Skeletal muscle satellite cell (primary cell): Measurements from ENCODE around the gene IGFL4.

Source experiments
- H3K27me3 ChIP-seq: 2 replicates; pipeline ENCODE4 v1.7.0; 2013; ENCODE audit warnings: low read length; ENCODE audit not compliant: control insufficient read depth, insufficient read depth
- H3K36me3 ChIP-seq: 2 replicates; pipeline ENCODE4 v1.7.0; 2013; ENCODE audit warnings: mild to moderate bottlenecking, control low read depth, low read length; ENCODE audit not compliant: insufficient read depth
- H3K4me1 ChIP-seq: 2 replicates; pipeline ENCODE4 v1.7.0; 2013; ENCODE audit warnings: low read length; ENCODE audit not compliant: control insufficient read depth, insufficient read depth
- H3K4me2 ChIP-seq: 2 replicates; pipeline ENCODE4 v1.7.0; 2013; ENCODE audit warnings: mild to moderate bottlenecking, low read length
- H3K4me3 ChIP-seq: 2 replicates; pipeline ENCODE4 v1.7.0; 2013; ENCODE audit warnings: low read length
- H3K9ac ChIP-seq: 2 replicates; pipeline ENCODE4 v1.7.0; 2013; ENCODE audit warnings: mild to moderate bottlenecking, low read depth, low read length, moderate library complexity
- H3K9me3 ChIP-seq: replicated peaks from 2 replicates; pipeline ENCODE4 v1.7.0; 2013; ENCODE audit warnings: mild to moderate bottlenecking, control low read depth, low read length

IGFL4 gene

GRCh38 chr19:46058778-46059177 is 18.0 kb upstream of the IGFL4 start:
- no peak overlapping the region for H3K9ac ChIP-seq
- H3K4me2 ChIP-seq = no peak overlapping the region
- H3K4me1 ChIP-seq = no peaks in the 10 kb centered on the region
- H3K36me3 ChIP-seq = no peaks in the 10 kb centered on the region
- H3K4me3 ChIP-seq = no peak overlapping the region
- peaks cover 80% of the 10 kb centered on the region for H3K27me3 ChIP-seq
- H3K9me3 ChIP-seq = peaks cover 4% of the 10 kb centered on the region

GRCh38 chr19:46056536-46056935 is 15.7 kb upstream of the IGFL4 start:
- H3K27me3 ChIP-seq = peaks cover 80% of the 10 kb centered on the region
- H3K4me2 ChIP-seq = no peak overlapping the region
- H3K36me3 ChIP-seq = no peaks in the 10 kb centered on the region
- H3K4me1 ChIP-seq = no peaks in the 10 kb centered on the region
- H3K9me3 ChIP-seq = peaks cover 4% of the 10 kb centered on the region
- no peak overlapping the region for H3K9ac ChIP-seq
- H3K4me3 ChIP-seq = no peak overlapping the region

GRCh38 chr19:46052896-46053295 is 12.1 kb upstream of the IGFL4 start:
- H3K4me3 ChIP-seq = no peak overlapping the region
- peaks cover 87% of the 10 kb centered on the region for H3K27me3 ChIP-seq
- H3K36me3 ChIP-seq = no peaks in the 10 kb centered on the region
- H3K4me1 ChIP-seq = no peaks in the 10 kb centered on the region
- no peaks in the 10 kb centered on the region for H3K9me3 ChIP-seq
- no peak overlapping the region for H3K4me2 ChIP-seq
- H3K9ac ChIP-seq = no peak overlapping the region

GRCh38 chr19:46049597-46049996 is 8.8 kb upstream of the IGFL4 start:
- H3K9ac ChIP-seq = no peak overlapping the region
- H3K9me3 ChIP-seq = no peaks in the 10 kb centered on the region
- peaks cover 84% of the 10 kb centered on the region for H3K27me3 ChIP-seq
- H3K36me3 ChIP-seq = no peaks in the 10 kb centered on the region
- H3K4me3 ChIP-seq = no peak overlapping the region
- H3K4me1 ChIP-seq = no peaks in the 10 kb centered on the region
- no peak overlapping the region for H3K4me2 ChIP-seq

GRCh38 chr19:46043519-46043918 is 2.7 kb upstream of the IGFL4 start:
- Histone ChIP-seq H3K36me3 (no peaks in the 10 kb centered on the region), H3K4me3 (no peak overlapping the region), H3K4me1 (no peaks in the 10 kb centered on the region), H3K9me3 (peaks cover 6% of the 10 kb centered on the region), H3K4me2 (no peak overlapping the region), H3K27me3 (peaks cover 75% of the 10 kb centered on the region), H3K9ac (no peak overlapping the region)

GRCh38 chr19:46042252-46042883 is 1.6 kb upstream of the IGFL4 start:
- Histone ChIP-seq H3K9ac (no peak overlapping the region), H3K4me1 (no peaks in the 10 kb centered on the region), H3K4me2 (no peak overlapping the region), H3K27me3 (peaks cover 67% of the 10 kb centered on the region), H3K9me3 (peaks cover 6% of the 10 kb centered on the region), H3K36me3 (no peaks in the 10 kb centered on the region), H3K4me3 (no peak overlapping the region)

- H3K27me3 ChIP-seq = peaks cover 68% of the 10 kb centered on the region
- no peak overlapping the region for H3K4me3 ChIP-seq
- no peak overlapping the region for H3K9ac ChIP-seq
These were observed 677 bp downstream of the IGFL4 start for GRCh38 chr19:46040125-46040524.

GRCh38 chr19:46036744-46037128 is 4.1 kb downstream of the IGFL4 start:
- Histone ChIP-seq H3K9me3 (peaks cover 5% of the 10 kb centered on the region), H3K4me1 (no peaks in the 10 kb centered on the region), H3K9ac (no peak overlapping the region), H3K4me2 (no peak overlapping the region), H3K4me3 (no peak overlapping the region), H3K36me3 (no peaks in the 10 kb centered on the region), H3K27me3 (peaks cover 55% of the 10 kb centered on the region)

More at GRCh38 chr19:46040125-46040524, 677 bp downstream of the IGFL4 start:
- no peaks in the 10 kb centered on the region for H3K4me1 ChIP-seq
- no peaks in the 10 kb centered on the region for H3K36me3 ChIP-seq
- H3K9me3 ChIP-seq = peaks cover 6% of the 10 kb centered on the region
- no peak overlapping the region for H3K4me2 ChIP-seq

GRCh38 chr19:46035986-46036743 is 4.6 kb downstream of the IGFL4 start:
- no peaks in the 10 kb centered on the region for H3K36me3 ChIP-seq
- H3K9me3 ChIP-seq = peaks cover 5% of the 10 kb centered on the region
- H3K4me2 ChIP-seq = no peak overlapping the region
- H3K27me3 ChIP-seq = peaks cover 49% of the 10 kb centered on the region
- H3K4me1 ChIP-seq = no peaks in the 10 kb centered on the region
- H3K9ac ChIP-seq = no peak overlapping the region
- H3K4me3 ChIP-seq = no peak overlapping the region

GRCh38 chr19:46035546-46035945 is 5.3 kb downstream of the IGFL4 start:
- Histone ChIP-seq H3K4me2 (no peak overlapping the region), H3K27me3 (peaks cover 43% of the 10 kb centered on the region), H3K4me1 (no peaks in the 10 kb centered on the region), H3K9ac (no peak overlapping the region), H3K36me3 (no peaks in the 10 kb centered on the region), H3K9me3 (peaks cover 5% of the 10 kb centered on the region), H3K4me3 (no peak overlapping the region)

- H3K4me3 ChIP-seq = no peak overlapping the region
- H3K4me2 ChIP-seq = no peak overlapping the region
- H3K9me3 ChIP-seq = peaks cover 5% of the 10 kb centered on the region
- no peaks in the 10 kb centered on the region for H3K36me3 ChIP-seq
- H3K9ac ChIP-seq = no peak overlapping the region
- H3K4me1 ChIP-seq = no peaks in the 10 kb centered on the region
- H3K27me3 ChIP-seq = peaks cover 35% of the 10 kb centered on the region
These were observed 7.4 kb downstream of the IGFL4 start for GRCh38 chr19:46033401-46033800.

- Histone ChIP-seq H3K4me2 (no peak overlapping the region), H3K9me3 (peaks cover 5% of the 10 kb centered on the region), H3K27me3 (peaks cover 34% of the 10 kb centered on the region), H3K4me1 (no peaks in the 10 kb centered on the region), H3K9ac (no peak overlapping the region), H3K36me3 (no peaks in the 10 kb centered on the region), H3K4me3 (no peak overlapping the region)
These were observed 8.2 kb downstream of the IGFL4 start for GRCh38 chr19:46032597-46033025.
